Coronary artery (tissue), 2 donors: ENCODE measurements around the gene FSHR.

Experiments used
- DNase-seq: peaks from one replicate; pipeline ENCODE4 v3.0.0-alpha.2; 2017; ENCODE audit warnings: low spot score
- H3K27ac ChIP-seq, 2 donors: fragments of 200-600 bp; sonication (generic); one replicate each; pipeline ENCODE4 v1.5.1; 2016 to 2019
- H3K4me3 ChIP-seq: fragments of 200-600 bp; sonication (generic); 2 replicates; pipeline ENCODE4 v1.5.1; 2016; ENCODE audit warnings: mild to moderate bottlenecking, moderate library complexity
- CTCF ChIP-seq: fragments of 200-600 bp; sonication (generic); IDR thresholded peaks from one replicate; pipeline ENCODE4 v1.5.1; 2019; ENCODE audit warnings: antibody characterized with exemption

Gene FSHR

GRCh38 chr2:48946449-48947048 lies 207.8 kb downstream of the FSHR start:
- no peak for DNase-seq
- peak; percentile 82 for TF ChIP-seq CTCF
- Histone ChIP-seq H3K4me3 (no peak overlapping the region), H3K27ac (no peak overlapping the region)

- Histone ChIP-seq H3K4me3 (no peak overlapping the region), H3K27ac (no peak overlapping the region)
- no peak for TF ChIP-seq CTCF
- DNase-seq, result no peak
Measured at GRCh38 chr2:48944956-48945355, 209.4 kb downstream of the FSHR start.

GRCh38 chr2:48943436-48943835 lies 210.9 kb downstream of the FSHR start:
- H3K27ac ChIP-seq, result peak overlapping the region in 1 of 2 donors; percentile 43
- H3K4me3 ChIP-seq, result no peak overlapping the region
- DNase-seq, result no peak

GRCh38 chr2:48941908-48942307 lies 212.4 kb downstream of the FSHR start:
- Histone ChIP-seq H3K27ac (no peak overlapping the region), H3K4me3 (no peak overlapping the region)
- DNase-seq, result no peak
- no peak for TF ChIP-seq CTCF

More at GRCh38 chr2:48943436-48943835, 210.9 kb downstream of the FSHR start:
- no peak for TF ChIP-seq CTCF

GRCh38 chr2:48941456-48941855 lies 212.9 kb downstream of the FSHR start:
- no peak overlapping the region for H3K4me3 ChIP-seq
- no peak for TF ChIP-seq CTCF
- no peak for DNase-seq
- H3K27ac ChIP-seq, result no peak overlapping the region

GRCh38 chr2:48940606-48941005 lies 213.7 kb downstream of the FSHR start:
- H3K27ac ChIP-seq, result no peak overlapping the region
- no peak for DNase-seq
- TF ChIP-seq CTCF, result no peak
- H3K4me3 ChIP-seq, result no peak overlapping the region

- no peak for DNase-seq
- H3K4me3 ChIP-seq, result no peak overlapping the region
- TF ChIP-seq CTCF, result no peak
- no peak overlapping the region for H3K27ac ChIP-seq
Measured at GRCh38 chr2:48939232-48939631, 215.1 kb downstream of the FSHR start.
